Calu3 (cell line): Measurements from ENCODE around the gene TBC1D17. TPM values are rescaled to one million over a fixed set of nuclear protein-coding genes. Genes with fewer than 3 reads are reported as not detected.

Experiments used
- BruUV-seq: library from RNA; stranded (reverse); fragments of 400-500 nt; replicated peaks from 2 replicates; lab custom pipeline; 2021; lab: Mats Ljungman, UMichigan
- CTCF ChIA-PET: fragments of 300-600 bp; sonication (Branson Sonifier 250); formaldehyde crosslinking; loops from one replicate; lab custom pipeline; 2022; ENCODE audit warnings: antibody characterized with exemption; lab: Charles Lee
- DNase-seq: peaks from one replicate; pipeline ENCODE4 v3.0.0; 2022
- H3K27ac Mint-ChIP-seq: one replicate; pipeline ENCODE4 v1.8.0; 2022; ENCODE audit warnings: mixed read lengths; ENCODE audit not compliant: unreplicated experiment
- H3K27me3 Mint-ChIP-seq: one replicate; pipeline ENCODE4 v1.8.0; 2022; ENCODE audit warnings: mixed read lengths; ENCODE audit not compliant: unreplicated experiment
- H3K36me3 Mint-ChIP-seq: one replicate; pipeline ENCODE4 v1.8.0; 2022; ENCODE audit warnings: mild to moderate bottlenecking, moderate library complexity, mixed read lengths; ENCODE audit not compliant: insufficient read depth, unreplicated experiment
- H3K4me1 Mint-ChIP-seq: one replicate; pipeline ENCODE4 v1.8.0; 2022; ENCODE audit warnings: mild to moderate bottlenecking, low read depth, mixed read lengths; ENCODE audit not compliant: unreplicated experiment
- H3K4me3 Mint-ChIP-seq: one replicate; pipeline ENCODE4 v1.8.0; 2022; ENCODE audit warnings: mild to moderate bottlenecking, low read depth, moderate library complexity, mixed read lengths; ENCODE audit not compliant: unreplicated experiment
- H3K9me3 Mint-ChIP-seq: one replicate; pipeline ENCODE4 v1.8.0; 2022; ENCODE audit warnings: low read depth, mixed read lengths; ENCODE audit not compliant: unreplicated experiment
- CTCF ChIP-seq: fragments of 200-600 bp; IDR thresholded peaks from one replicate; pipeline ENCODE4 v1.8.0; 2022; ENCODE audit warnings: antibody characterized with exemption; ENCODE audit not compliant: unreplicated experiment
- intact Hi-C: fragments of 100-400 bp; cut with micrococcal nuclease; formaldehyde crosslinking; loops from one replicate; pipeline ENCODE4 v1.10.0; 2022; ENCODE audit not compliant: unreplicated experiment
- total RNA-seq: library from RNA; stranded (reverse); gene quantifications from 2 replicates; pipeline ENCODE4 v1.2.3, GENCODE V29; 2022

TBC1D17 gene
- total RNA-seq, 1 experiment from 2014 or later: 56.9 TPM

GRCh38 chr19:49831592-49831991 is 45.9 kb upstream of the TBC1D17 start:
- no peak overlapping the region for H3K4me3 Mint-ChIP-seq
- H3K27ac Mint-ChIP-seq: no peak overlapping the region
- H3K36me3 Mint-ChIP-seq: peaks cover 50% of the 10 kb centered on the region
- H3K9me3 Mint-ChIP-seq: no peaks in the 10 kb centered on the region
- H3K27me3 Mint-ChIP-seq: no peaks in the 10 kb centered on the region
- DNase-seq: no peak
- TF ChIP-seq CTCF: no peak
- intact Hi-C loops: no loop called here
- CTCF ChIA-PET: no interaction called here
- no peaks in the 10 kb centered on the region for H3K4me1 Mint-ChIP-seq
- no TSS peak for BruUV-seq

- Mint-ChIP-seq H3K27me3 (no peaks in the 10 kb centered on the region), H3K4me3 (no peak overlapping the region), H3K27ac (no peak overlapping the region), H3K9me3 (no peaks in the 10 kb centered on the region), H3K4me1 (no peaks in the 10 kb centered on the region), H3K36me3 (peaks cover 51% of the 10 kb centered on the region)
- CTCF ChIA-PET: no interaction called here
- no peak for DNase-seq
- no TSS peak for BruUV-seq
- intact Hi-C loops: no loop called here
- no peak for TF ChIP-seq CTCF
These were observed 44.9 kb upstream of the TBC1D17 start for GRCh38 chr19:49832556-49832955.

GRCh38 chr19:49833599-49833998 is 43.9 kb upstream of the TBC1D17 start:
- H3K27ac Mint-ChIP-seq: no peak overlapping the region
- H3K4me1 Mint-ChIP-seq: no peaks in the 10 kb centered on the region
- no peak for DNase-seq
- H3K27me3 Mint-ChIP-seq: no peaks in the 10 kb centered on the region
- peaks cover 59% of the 10 kb centered on the region for H3K36me3 Mint-ChIP-seq
- intact Hi-C loops: no loop called here
- no peaks in the 10 kb centered on the region for H3K9me3 Mint-ChIP-seq
- TF ChIP-seq CTCF: no peak
- CTCF ChIA-PET: no interaction called here
- H3K4me3 Mint-ChIP-seq: no peak overlapping the region
- no TSS peak for BruUV-seq

GRCh38 chr19:49835562-49835961 is 41.9 kb upstream of the TBC1D17 start:
- no peak overlapping the region for H3K27ac Mint-ChIP-seq
- CTCF ChIA-PET: no interaction called here
- no peaks in the 10 kb centered on the region for H3K4me1 Mint-ChIP-seq
- no peaks in the 10 kb centered on the region for H3K9me3 Mint-ChIP-seq
- DNase-seq: no peak
- BruUV-seq: TSS peak; percentile 11
- no peaks in the 10 kb centered on the region for H3K27me3 Mint-ChIP-seq
- TF ChIP-seq CTCF: no peak
- intact Hi-C loops: no loop called here
- H3K4me3 Mint-ChIP-seq: no peak overlapping the region
- H3K36me3 Mint-ChIP-seq: peaks cover 75% of the 10 kb centered on the region
